Skeletal muscle satellite cell (primary cell): ENCODE data around the gene ADGRV1.
"Not testable (repeated sequence)": the region's sequence is repeated elsewhere in the genome, so short reads cannot be mapped to it uniquely, and the experiment has no call there.

ENCODE experiments used
- H3K27me3 ChIP-seq: 2 replicates; pipeline ENCODE4 v1.7.0; 2013; ENCODE audit warnings: low read length; ENCODE audit not compliant: control insufficient read depth, insufficient read depth
- H3K36me3 ChIP-seq: 2 replicates; pipeline ENCODE4 v1.7.0; 2013; ENCODE audit warnings: mild to moderate bottlenecking, control low read depth, low read length; ENCODE audit not compliant: insufficient read depth
- H3K4me1 ChIP-seq: 2 replicates; pipeline ENCODE4 v1.7.0; 2013; ENCODE audit warnings: low read length; ENCODE audit not compliant: control insufficient read depth, insufficient read depth
- H3K4me2 ChIP-seq: 2 replicates; pipeline ENCODE4 v1.7.0; 2013; ENCODE audit warnings: mild to moderate bottlenecking, low read length
- H3K4me3 ChIP-seq: 2 replicates; pipeline ENCODE4 v1.7.0; 2013; ENCODE audit warnings: low read length
- H3K9ac ChIP-seq: 2 replicates; pipeline ENCODE4 v1.7.0; 2013; ENCODE audit warnings: mild to moderate bottlenecking, low read depth, low read length, moderate library complexity
- H3K9me3 ChIP-seq: replicated peaks from 2 replicates; pipeline ENCODE4 v1.7.0; 2013; ENCODE audit warnings: mild to moderate bottlenecking, control low read depth, low read length

Gene ADGRV1

DNA sequence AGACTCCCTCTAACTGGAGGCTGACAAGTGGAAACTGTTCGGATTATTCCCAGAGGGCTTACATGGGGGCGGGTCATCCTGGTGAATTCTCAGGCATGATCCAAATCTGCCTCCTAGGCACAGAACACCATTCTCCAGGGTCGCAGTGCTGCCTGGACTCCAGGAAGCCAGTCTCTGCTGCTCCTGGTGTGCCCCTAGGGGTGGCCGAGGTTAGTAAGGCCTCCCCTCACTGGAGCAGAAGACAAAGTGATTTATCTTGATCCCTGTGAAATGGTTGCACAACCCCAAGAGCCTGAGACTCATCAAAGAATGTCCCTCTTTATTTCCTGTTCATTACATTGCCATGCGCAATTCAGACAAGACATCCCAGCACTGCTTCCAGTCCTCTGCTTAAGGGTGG lies 17.1 kb downstream of the ADGRV1 start:
- no peak overlapping the region for H3K4me2 ChIP-seq
- H3K4me3 ChIP-seq, result no peak overlapping the region
- peaks cover 12% of the 10 kb centered on the region for H3K27me3 ChIP-seq
- no peaks in the 10 kb centered on the region for H3K36me3 ChIP-seq
- H3K9ac ChIP-seq, result no peak overlapping the region
- no peaks in the 10 kb centered on the region for H3K9me3 ChIP-seq
- no peaks in the 10 kb centered on the region for H3K4me1 ChIP-seq

- H3K9me3 ChIP-seq, H3K4me1 ChIP-seq, H3K27me3 ChIP-seq, H3K9ac ChIP-seq, H3K4me3 ChIP-seq, H3K36me3 ChIP-seq, H3K4me2 ChIP-seq: not testable (repeated sequence)
Observed at GRCh38 chr5:90576566-90576965, 18.0 kb downstream of the ADGRV1 start.

DNA sequence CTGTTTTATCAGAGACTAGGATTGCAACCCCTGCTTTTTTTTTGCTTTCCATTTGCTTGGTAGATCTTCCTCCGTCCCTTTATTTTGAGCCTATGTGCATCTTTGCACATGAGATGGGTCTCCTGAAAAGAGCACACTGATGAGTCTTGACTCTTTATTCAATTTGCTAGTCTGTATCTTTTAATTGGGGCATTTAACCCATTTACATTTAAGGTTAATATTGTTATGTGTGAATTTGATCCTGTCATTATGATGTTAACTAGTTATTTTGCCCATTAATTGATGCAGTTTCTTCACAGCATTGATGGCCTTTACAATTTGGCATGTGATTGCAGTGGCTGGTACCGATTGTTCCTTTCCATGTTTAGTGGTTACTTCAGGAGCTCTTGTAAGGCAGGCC lies 21.3 kb downstream of the ADGRV1 start:
- H3K9ac ChIP-seq, H3K4me1 ChIP-seq, H3K36me3 ChIP-seq, H3K4me3 ChIP-seq, H3K4me2 ChIP-seq, H3K27me3 ChIP-seq, H3K9me3 ChIP-seq: not testable (repeated sequence)

- H3K27me3 ChIP-seq, result peaks cover 6% of the 10 kb centered on the region
- H3K9ac ChIP-seq, result no peak overlapping the region
- no peak overlapping the region for H3K4me3 ChIP-seq
- H3K4me1 ChIP-seq, result no peaks in the 10 kb centered on the region
- no peaks in the 10 kb centered on the region for H3K36me3 ChIP-seq
- H3K9me3 ChIP-seq, result no peaks in the 10 kb centered on the region
- H3K4me2 ChIP-seq, result no peak overlapping the region
Observed at GRCh38 chr5:90581956-90582355, 23.4 kb downstream of the ADGRV1 start.

DNA sequence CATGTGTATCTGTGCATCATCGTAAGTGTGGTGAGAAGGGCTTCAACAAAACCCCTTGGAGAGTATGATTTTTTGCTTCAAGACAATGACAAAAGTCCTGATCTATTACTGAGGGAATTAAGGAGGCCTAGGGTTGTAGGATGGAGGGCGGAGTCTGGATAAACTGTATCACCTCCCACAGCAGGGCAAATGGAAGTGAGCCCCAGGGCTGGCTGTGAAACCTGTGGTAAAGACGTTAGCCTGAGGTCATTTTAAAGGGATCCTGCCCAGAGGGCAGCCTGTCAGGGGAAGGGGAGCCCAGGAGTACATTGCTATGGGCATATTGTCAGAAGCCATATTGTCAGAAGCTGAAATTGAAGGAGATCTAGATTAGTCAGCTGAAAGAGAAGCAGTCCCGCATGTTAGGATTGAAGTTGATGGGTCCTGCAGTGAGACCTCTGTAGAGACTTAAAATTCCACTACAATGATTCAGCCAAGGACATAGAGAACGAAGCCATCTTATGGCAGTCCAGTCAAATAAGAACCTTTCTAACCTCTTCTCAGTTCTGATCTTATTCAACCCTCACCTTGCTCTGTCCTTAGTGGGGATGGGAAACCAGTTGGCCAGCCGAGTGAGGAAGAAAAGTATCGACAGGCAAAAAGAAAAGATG lies 26.9 kb downstream of the ADGRV1 start:
- Histone ChIP-seq H3K27me3 (peaks cover 10% of the 10 kb centered on the region), H3K9ac (no peak overlapping the region), H3K36me3 (no peaks in the 10 kb centered on the region), H3K4me2 (no peak overlapping the region), H3K9me3 (no peaks in the 10 kb centered on the region), H3K4me3 (no peak overlapping the region), H3K4me1 (no peaks in the 10 kb centered on the region)

DNA sequence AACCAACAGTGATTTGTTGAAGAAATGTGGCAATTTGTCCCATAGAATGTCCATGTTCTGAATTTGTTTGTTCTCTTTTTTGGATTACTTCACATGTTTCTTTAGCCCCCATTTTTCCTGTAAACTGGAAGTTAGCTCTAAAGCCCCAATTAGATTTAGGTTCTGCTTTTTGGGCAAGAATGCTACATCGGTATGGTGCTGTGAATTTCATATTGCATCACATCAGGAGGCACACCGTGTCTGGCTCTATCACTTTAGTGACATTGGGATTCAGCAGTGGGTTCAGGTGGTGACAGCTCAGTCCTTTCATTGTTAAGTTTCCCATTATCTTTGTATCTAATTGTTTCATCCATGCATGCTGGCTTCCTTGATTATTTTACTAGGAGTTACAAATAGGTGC lies 27.9 kb downstream of the ADGRV1 start:
- H3K4me3 ChIP-seq, result no peak overlapping the region
- H3K9me3 ChIP-seq, result no peaks in the 10 kb centered on the region
- H3K4me1 ChIP-seq, result no peaks in the 10 kb centered on the region
- H3K4me2 ChIP-seq, result no peak overlapping the region
- peaks cover 10% of the 10 kb centered on the region for H3K27me3 ChIP-seq
- no peaks in the 10 kb centered on the region for H3K36me3 ChIP-seq
- no peak overlapping the region for H3K9ac ChIP-seq

- H3K4me1 ChIP-seq, result no peaks in the 10 kb centered on the region
- H3K4me2 ChIP-seq, result no peak overlapping the region
- H3K4me3 ChIP-seq, result no peak overlapping the region
- no peaks in the 10 kb centered on the region for H3K9me3 ChIP-seq
- no peaks in the 10 kb centered on the region for H3K36me3 ChIP-seq
- H3K9ac ChIP-seq, result no peak overlapping the region
- H3K27me3 ChIP-seq, result peaks cover 6% of the 10 kb centered on the region
Observed at GRCh38 chr5:90590170-90590569, 31.6 kb downstream of the ADGRV1 start.

DNA sequence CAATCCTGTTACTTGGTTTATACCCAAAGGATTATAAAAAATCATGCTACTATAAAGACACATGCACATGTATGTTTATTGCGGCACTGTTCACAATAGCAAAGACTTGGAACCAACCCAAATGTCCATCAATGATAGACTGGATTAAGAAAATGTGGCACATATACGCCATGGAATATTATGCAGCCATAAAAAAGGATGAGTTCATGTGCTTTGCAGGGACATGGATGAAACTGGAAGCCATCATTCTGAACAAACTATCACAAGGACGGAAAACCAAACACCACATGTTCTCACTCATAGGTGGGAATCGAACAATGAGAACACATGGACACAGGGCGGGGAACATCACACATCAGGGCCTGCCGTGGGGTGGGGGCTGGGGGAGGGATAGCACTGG lies 34.5 kb downstream of the ADGRV1 start:
- not testable (repeated sequence) for H3K4me2 ChIP-seq, H3K36me3 ChIP-seq, H3K4me3 ChIP-seq, H3K9ac ChIP-seq, H3K9me3 ChIP-seq, H3K4me1 ChIP-seq, H3K27me3 ChIP-seq

DNA sequence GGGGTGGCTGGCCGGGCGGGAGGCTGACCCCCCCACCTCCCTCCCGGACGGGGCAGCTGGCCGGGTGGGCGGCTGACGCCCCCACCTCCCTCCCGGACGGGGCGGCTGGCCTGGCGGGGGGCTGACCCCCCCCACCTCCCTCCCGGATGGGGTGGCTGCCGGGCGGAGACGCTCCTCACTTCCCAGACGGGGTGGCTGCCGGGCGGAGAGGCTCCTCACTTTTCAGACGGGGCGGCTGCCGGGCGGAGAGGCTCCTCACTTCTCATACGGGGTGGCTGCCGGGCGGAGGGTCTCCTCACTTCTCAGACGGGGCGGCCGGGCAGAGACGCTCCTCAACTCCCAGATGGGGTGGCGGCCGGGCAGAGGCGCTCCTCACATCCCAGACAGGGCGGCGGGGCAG lies 37.2 kb downstream of the ADGRV1 start:
- H3K27me3 ChIP-seq, H3K9ac ChIP-seq, H3K4me2 ChIP-seq, H3K4me1 ChIP-seq, H3K36me3 ChIP-seq, H3K9me3 ChIP-seq, H3K4me3 ChIP-seq: not testable (repeated sequence)

DNA sequence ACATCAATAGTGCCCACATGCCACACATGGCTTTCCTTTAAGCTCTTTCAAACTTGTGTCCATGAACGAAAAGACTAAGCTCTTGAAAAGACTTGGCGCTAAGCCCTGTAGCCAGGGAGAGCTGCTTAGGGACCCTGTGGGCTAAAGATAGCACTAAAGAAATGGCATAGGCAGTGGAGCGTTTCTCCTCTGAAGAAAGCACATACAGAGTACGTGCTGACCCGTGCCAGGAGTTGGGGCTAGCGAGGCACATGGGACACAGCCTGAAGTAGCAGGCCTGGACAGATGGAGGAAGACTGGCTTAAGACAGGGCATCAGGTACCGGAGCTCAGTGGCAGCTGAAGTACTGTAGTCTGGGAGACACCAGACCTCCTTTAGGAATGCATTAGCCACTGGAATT lies 39.7 kb downstream of the ADGRV1 start:
- Histone ChIP-seq H3K4me1 (no peaks in the 10 kb centered on the region), H3K9ac (no peak overlapping the region), H3K4me3 (no peak overlapping the region), H3K4me2 (no peak overlapping the region), H3K9me3 (no peaks in the 10 kb centered on the region), H3K27me3 (peaks cover 6% of the 10 kb centered on the region), H3K36me3 (no peaks in the 10 kb centered on the region)

DNA sequence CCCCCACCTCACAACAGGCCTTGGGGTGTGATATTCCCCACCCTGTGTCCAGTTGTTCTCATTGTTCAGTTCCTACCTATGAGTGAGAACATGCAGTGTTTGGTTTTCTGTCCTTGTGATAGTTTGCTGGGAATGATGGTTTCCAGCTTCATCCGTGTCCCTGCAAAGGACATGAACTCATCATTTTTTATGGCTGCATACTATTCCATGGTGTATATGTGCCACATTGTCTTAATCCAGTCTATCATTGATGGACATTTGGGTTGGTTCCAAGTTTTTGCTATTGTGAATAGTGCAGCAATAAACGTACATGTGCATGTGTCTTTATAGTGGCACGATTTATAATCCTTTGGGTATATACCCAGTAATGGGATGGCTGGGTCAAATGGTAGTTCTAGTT lies 41.7 kb downstream of the ADGRV1 start:
- H3K9me3 ChIP-seq, H3K27me3 ChIP-seq, H3K4me2 ChIP-seq, H3K4me1 ChIP-seq, H3K4me3 ChIP-seq, H3K9ac ChIP-seq, H3K36me3 ChIP-seq: not testable (repeated sequence)

DNA sequence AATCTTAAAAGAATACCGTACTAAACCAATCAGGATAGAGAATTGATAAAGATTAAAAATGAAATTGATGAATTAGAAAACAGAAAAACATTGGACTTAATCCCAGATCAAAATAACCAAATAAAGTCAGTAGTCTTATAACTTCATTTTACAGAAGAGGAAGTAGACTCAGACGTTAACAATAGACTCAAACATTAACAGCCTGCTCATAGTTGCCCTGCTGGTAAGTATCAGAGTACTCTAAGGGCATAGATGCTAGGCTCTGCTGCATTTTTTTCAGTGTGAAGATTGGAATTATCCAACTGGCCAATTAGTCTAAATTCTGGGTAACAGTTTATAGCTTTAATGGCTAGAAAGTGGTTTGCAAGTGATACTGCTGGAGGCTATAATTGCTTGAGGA lies 42.9 kb downstream of the ADGRV1 start:
- Histone ChIP-seq H3K9ac (no peak overlapping the region), H3K36me3 (no peaks in the 10 kb centered on the region), H3K4me1 (peaks cover 3% of the 10 kb centered on the region), H3K4me2 (no peak overlapping the region), H3K4me3 (no peak overlapping the region), H3K27me3 (peaks cover 6% of the 10 kb centered on the region), H3K9me3 (no peaks in the 10 kb centered on the region)
